Measurements from ENCODE around the gene DVL3. TPM values are rescaled to one million over a fixed set of nuclear protein-coding genes. Genes with fewer than 3 reads are reported as not detected.

Gene DVL3
- total RNA-seq, 1 donor from 2014 or later = 213 TPM

DNA sequence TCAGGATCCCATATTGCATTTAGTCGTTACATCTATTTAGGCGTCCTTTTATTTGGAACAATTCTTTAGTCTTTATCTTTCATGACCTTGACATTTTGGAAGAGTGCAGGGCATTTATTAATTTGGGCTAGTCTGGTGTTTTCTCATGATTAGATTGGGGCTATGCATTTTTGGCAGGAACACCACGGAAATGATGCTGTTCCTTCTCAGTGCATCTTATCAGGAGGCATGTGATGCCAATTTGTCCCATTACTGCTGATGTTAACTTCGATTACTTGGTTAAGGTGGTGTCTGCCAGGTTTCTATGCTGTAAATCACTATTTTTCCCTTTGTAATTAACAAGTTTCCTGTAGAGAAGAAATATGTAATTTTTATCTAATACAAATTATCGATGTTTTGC lies 56.1 kb downstream of the DVL3 start:
- no peaks in the 10 kb centered on the region for H3K9me3 Mint-ChIP-seq (ENCODE audit: unreplicated experiment)
- no peaks in the 10 kb centered on the region for H3K4me1 Mint-ChIP-seq (ENCODE audit: low read depth, unreplicated experiment)
- no peak for DNase-seq
- H3K27ac Mint-ChIP-seq (ENCODE audit: unreplicated experiment) = no peak overlapping the region
- TF ChIP-seq, protein P1, sequence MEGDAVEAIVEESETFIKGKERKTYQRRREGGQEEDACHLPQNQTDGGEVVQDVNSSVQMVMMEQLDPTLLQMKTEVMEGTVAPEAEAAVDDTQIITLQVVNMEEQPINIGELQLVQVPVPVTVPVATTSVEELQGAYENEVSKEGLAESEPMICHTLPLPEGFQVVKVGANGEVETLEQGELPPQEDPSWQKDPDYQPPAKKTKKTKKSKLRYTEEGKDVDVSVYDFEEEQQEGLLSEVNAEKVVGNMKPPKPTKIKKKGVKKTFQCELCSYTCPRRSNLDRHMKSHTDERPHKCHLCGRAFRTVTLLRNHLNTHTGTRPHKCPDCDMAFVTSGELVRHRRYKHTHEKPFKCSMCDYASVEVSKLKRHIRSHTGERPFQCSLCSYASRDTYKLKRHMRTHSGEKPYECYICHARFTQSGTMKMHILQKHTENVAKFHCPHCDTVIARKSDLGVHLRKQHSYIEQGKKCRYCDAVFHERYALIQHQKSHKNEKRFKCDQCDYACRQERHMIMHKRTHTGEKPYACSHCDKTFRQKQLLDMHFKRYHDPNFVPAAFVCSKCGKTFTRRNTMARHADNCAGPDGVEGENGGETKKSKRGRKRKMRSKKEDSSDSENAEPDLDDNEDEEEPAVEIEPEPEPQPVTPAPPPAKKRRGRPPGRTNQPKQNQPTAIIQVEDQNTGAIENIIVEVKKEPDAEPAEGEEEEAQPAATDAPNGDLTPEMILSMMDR (IDR thresholded peaks at IDR 0.05; ENCODE audit: partially characterized antibody, unreplicated experiment) = no peak
- H3K27me3 Mint-ChIP-seq (ENCODE audit: unreplicated experiment) = no peaks in the 10 kb centered on the region
- H3K36me3 Mint-ChIP-seq (ENCODE audit: unreplicated experiment) = no peaks in the 10 kb centered on the region
- no peak overlapping the region for H3K4me3 Mint-ChIP-seq (ENCODE audit: unreplicated experiment)

DNA sequence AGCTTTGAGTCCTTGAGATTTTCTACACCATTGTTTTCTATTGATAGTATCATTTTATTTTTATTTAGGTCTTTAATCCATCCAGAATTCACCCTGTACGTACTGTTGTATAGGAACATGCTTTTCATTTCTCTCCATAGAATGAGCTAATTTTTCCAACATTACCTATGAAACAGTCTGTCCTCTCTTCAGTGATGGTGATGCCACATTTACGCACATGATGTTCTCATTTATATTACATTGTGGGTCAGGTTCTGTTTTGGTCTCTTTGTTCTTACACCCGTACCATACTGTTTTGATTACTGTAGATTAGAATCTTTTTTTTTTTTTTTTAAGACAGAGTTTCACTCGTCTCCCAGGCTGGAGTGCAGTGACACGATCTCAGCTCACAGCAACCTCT lies 56.5 kb downstream of the DVL3 start:
- Mint-ChIP-seq H3K36me3 (ENCODE audit: unreplicated experiment) (no peaks in the 10 kb centered on the region), H3K9me3 (ENCODE audit: unreplicated experiment) (no peaks in the 10 kb centered on the region), H3K27ac (ENCODE audit: unreplicated experiment) (no peak overlapping the region), H3K27me3 (ENCODE audit: unreplicated experiment) (no peaks in the 10 kb centered on the region), H3K4me3 (ENCODE audit: unreplicated experiment) (no peak overlapping the region), H3K4me1 (ENCODE audit: low read depth, unreplicated experiment) (no peaks in the 10 kb centered on the region)
- TF ChIP-seq, protein P1 (IDR thresholded peaks at IDR 0.05; ENCODE audit: partially characterized antibody, unreplicated experiment) = no peak
- DNase-seq = no peak

DNA sequence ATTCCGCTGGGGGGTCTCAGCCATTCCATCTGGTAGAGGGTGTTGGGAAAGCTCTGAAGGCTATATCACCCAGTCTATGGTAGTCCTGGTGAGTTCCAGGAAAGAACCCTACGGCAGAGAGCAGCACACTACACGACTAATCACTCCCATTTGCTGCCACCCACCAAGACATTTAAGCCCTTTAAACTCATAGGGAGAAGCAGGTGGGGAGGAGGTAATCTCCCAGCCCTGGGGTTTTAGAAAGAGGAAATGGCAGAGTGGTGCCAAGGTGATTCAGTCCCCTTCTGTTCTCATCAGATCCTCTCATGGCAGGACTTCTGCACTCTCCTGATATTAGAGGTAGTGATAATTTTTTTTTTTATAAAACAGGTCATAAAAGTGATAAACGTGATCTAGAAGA lies 63.6 kb downstream of the DVL3 start:
- H3K27ac Mint-ChIP-seq (ENCODE audit: unreplicated experiment) = no peak overlapping the region
- H3K4me3 Mint-ChIP-seq (ENCODE audit: unreplicated experiment) = no peak overlapping the region
- DNase-seq = no peak
- no peaks in the 10 kb centered on the region for H3K9me3 Mint-ChIP-seq (ENCODE audit: unreplicated experiment)
- no peaks in the 10 kb centered on the region for H3K27me3 Mint-ChIP-seq (ENCODE audit: unreplicated experiment)
- TF ChIP-seq, protein P1 (IDR thresholded peaks at IDR 0.05; ENCODE audit: partially characterized antibody, unreplicated experiment) = no peak
- H3K36me3 Mint-ChIP-seq (ENCODE audit: unreplicated experiment) = no peaks in the 10 kb centered on the region
- no peaks in the 10 kb centered on the region for H3K4me1 Mint-ChIP-seq (ENCODE audit: low read depth, unreplicated experiment)

DNA sequence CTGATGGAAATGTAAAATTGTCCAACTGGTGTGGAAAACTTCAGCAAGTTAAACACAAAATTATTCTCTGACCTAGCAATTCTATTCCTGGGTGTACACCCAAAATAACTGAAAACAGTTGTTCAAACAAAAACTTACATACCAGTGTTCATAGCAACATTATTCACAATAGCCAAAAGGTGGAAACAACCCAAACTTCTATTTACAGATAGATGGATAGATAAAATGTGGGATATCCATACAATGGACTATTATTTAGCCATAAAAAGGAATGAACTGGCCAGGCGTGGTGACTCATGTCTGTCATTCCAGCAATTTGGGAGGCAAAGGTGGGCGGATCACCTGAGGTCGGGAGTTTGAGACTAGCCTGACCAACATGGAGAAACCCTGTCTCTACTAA lies 67.3 kb downstream of the DVL3 start:
- Mint-ChIP-seq H3K4me1 (ENCODE audit: low read depth, unreplicated experiment) (no peaks in the 10 kb centered on the region), H3K36me3 (ENCODE audit: unreplicated experiment) (no peaks in the 10 kb centered on the region), H3K27me3 (ENCODE audit: unreplicated experiment) (no peaks in the 10 kb centered on the region), H3K9me3 (ENCODE audit: unreplicated experiment) (no peaks in the 10 kb centered on the region), H3K4me3 (ENCODE audit: unreplicated experiment) (no peak overlapping the region), H3K27ac (ENCODE audit: unreplicated experiment) (no peak overlapping the region)
- no peak for DNase-seq
- TF ChIP-seq, protein P1 (IDR thresholded peaks at IDR 0.05; ENCODE audit: partially characterized antibody, unreplicated experiment) = no peak

Other genes with a start within 250 kb of the DVL3 start
- gene ABCC5, start 137.5 kb upstream of the DVL3 start, total RNA-seq (ENCODE audit: unreplicated experiment) = 134 TPM
- not detected for gene HTR3D, start 123.6 kb upstream of the DVL3 start, total RNA-seq (ENCODE audit: unreplicated experiment)
- gene HTR3C, start 102.3 kb upstream of the DVL3 start, total RNA-seq (ENCODE audit: unreplicated experiment) = not detected
- gene HTR3E, start 58.3 kb upstream of the DVL3 start, total RNA-seq (ENCODE audit: unreplicated experiment) = not detected
- 41.6 TPM for gene EIF2B5, start 20.0 kb upstream of the DVL3 start, total RNA-seq (ENCODE audit: unreplicated experiment)
- 315 TPM for gene AP2M1, start 19.5 kb downstream of the DVL3 start, total RNA-seq (ENCODE audit: unreplicated experiment)
- 87.9 TPM for gene ABCF3, start 30.8 kb downstream of the DVL3 start, total RNA-seq (ENCODE audit: unreplicated experiment)
- gene VWA5B2, start 74.2 kb downstream of the DVL3 start, total RNA-seq (ENCODE audit: unreplicated experiment) = 56.5 TPM
- gene ALG3, start 93.6 kb downstream of the DVL3 start, total RNA-seq (ENCODE audit: unreplicated experiment) = 26.5 TPM
- 1.7 TPM for gene EEF1AKMT4, start 94.3 kb downstream of the DVL3 start, total RNA-seq (ENCODE audit: unreplicated experiment)
- gene CAMK2N2, start 106.2 kb downstream of the DVL3 start, total RNA-seq (ENCODE audit: unreplicated experiment) = 14.8 TPM
- 1.6 TPM for gene ECE2, start 120.6 kb downstream of the DVL3 start, total RNA-seq (ENCODE audit: unreplicated experiment)
- gene PSMD2, start 143.9 kb downstream of the DVL3 start, total RNA-seq (ENCODE audit: unreplicated experiment) = 338 TPM
- 346 TPM for gene EIF4G1, start 159.2 kb downstream of the DVL3 start, total RNA-seq (ENCODE audit: unreplicated experiment)
- gene FAM131A, start 182.2 kb downstream of the DVL3 start, total RNA-seq (ENCODE audit: unreplicated experiment) = 51.4 TPM
- 17.8 TPM for gene CLCN2, start 206.2 kb downstream of the DVL3 start, total RNA-seq (ENCODE audit: unreplicated experiment)
- gene POLR2H, start 206.3 kb downstream of the DVL3 start, total RNA-seq (ENCODE audit: unreplicated experiment) = 48.1 TPM
- 1.6 TPM for gene THPO, start 222.8 kb downstream of the DVL3 start, total RNA-seq (ENCODE audit: unreplicated experiment)
- gene CHRD, start 224.7 kb downstream of the DVL3 start, total RNA-seq (ENCODE audit: unreplicated experiment) = 47.1 TPM

Data from glutamatergic neuron (in vitro differentiated cells).